Umbilical cord (tissue), 2 donors: ENCODE measurements around the gene UBE2E3. TPM values are rescaled to one million over a fixed set of nuclear protein-coding genes. Genes with fewer than 3 reads are reported as not detected.
"Not testable (repeated sequence)": the region's sequence is repeated elsewhere in the genome, so short reads cannot be mapped to it uniquely, and the experiment has no call there.

Experiments used
- DNase-seq: peaks from one replicate; pipeline ENCODE4 v3.0.0-alpha.2; 2015; ENCODE audit warnings: low spot score
- total RNA-seq: library from RNA; depleted of rRNA; stranded (reverse); fragments of >200 nt; gene quantifications from one replicate; pipeline ENCODE4 v1.2.3, GENCODE V29; 2014; ENCODE audit warnings: low replicate concordance; ENCODE audit not compliant: insufficient read depth

UBE2E3 gene
- total RNA-seq, 1 donor from 2014 or later, result 63.8 TPM

- peak; percentile 6 for DNase-seq
Observed at GRCh38 chr2:181073896-181074295, 93.5 kb downstream of the UBE2E3 start.

- no peak for DNase-seq
Observed at GRCh38 chr2:181074457-181074856, 94.1 kb downstream of the UBE2E3 start.

GRCh38 chr2:181076658-181077057, 96.3 kb downstream of the UBE2E3 start:
- DNase-seq, result no peak

GRCh38 chr2:181077128-181077709, 96.8 kb downstream of the UBE2E3 start:
- DNase-seq, result peak; percentile 61

GRCh38 chr2:181083140-181083539, 102.7 kb downstream of the UBE2E3 start:
- no peak for DNase-seq

GRCh38 chr2:181085734-181086133, 105.3 kb downstream of the UBE2E3 start:
- DNase-seq, result no peak

- DNase-seq, result not testable (repeated sequence)
Observed at GRCh38 chr2:181091920-181092319, 111.5 kb downstream of the UBE2E3 start.

- DNase-seq, result no peak
Observed at GRCh38 chr2:181095486-181095885, 115.1 kb downstream of the UBE2E3 start.

GRCh38 chr2:181103659-181104058, 123.3 kb downstream of the UBE2E3 start:
- DNase-seq, result no peak

GRCh38 chr2:181104512-181105115, 124.2 kb downstream of the UBE2E3 start:
- peak; percentile 73 for DNase-seq

- DNase-seq, result no peak
Observed at GRCh38 chr2:181105562-181105961, 125.2 kb downstream of the UBE2E3 start.

GRCh38 chr2:181106229-181106628, 125.8 kb downstream of the UBE2E3 start:
- DNase-seq, result peak; percentile 62

- peak; percentile 76 for DNase-seq
Observed at GRCh38 chr2:181106789-181107627, 126.6 kb downstream of the UBE2E3 start.

GRCh38 chr2:181107628-181107945, 127.2 kb downstream of the UBE2E3 start:
- no peak for DNase-seq

GRCh38 chr2:181111059-181111458, 130.7 kb downstream of the UBE2E3 start:
- DNase-seq, result peak; percentile 12

- no peak for DNase-seq
Observed at GRCh38 chr2:181112916-181113315, 132.5 kb downstream of the UBE2E3 start.
